ENCODE data around the gene ARHGAP15. TPM values are rescaled to one million over a fixed set of nuclear protein-coding genes. Genes with fewer than 3 reads are reported as not detected.

The ARHGAP15 gene
- polyA plus RNA-seq, 2 of the 4 experiments (the other 2 are of a cell fraction), result 0.34 TPM; not detected in 1

DNA sequence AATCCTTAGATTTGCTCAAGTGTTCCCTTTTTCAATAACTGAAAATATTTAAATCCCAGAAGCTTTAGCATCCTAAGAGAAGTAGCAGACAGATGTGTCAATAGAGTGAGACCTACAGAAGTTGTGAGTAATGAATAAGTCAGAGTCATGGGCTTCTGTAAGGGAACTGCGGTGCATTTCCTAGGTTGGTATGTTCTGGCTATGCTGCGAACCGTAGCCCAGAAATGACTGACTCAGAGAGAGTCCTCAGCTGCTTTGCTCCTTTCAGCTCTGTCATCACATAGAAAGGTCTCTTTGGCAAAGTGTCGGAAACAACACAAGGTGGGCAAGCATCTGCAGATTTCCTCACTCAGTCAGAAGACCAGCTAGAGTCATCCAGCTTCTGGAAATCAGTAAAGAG is 297.1 kb downstream of the ARHGAP15 start (continued):
- TF ChIP-seq, protein P1, sequence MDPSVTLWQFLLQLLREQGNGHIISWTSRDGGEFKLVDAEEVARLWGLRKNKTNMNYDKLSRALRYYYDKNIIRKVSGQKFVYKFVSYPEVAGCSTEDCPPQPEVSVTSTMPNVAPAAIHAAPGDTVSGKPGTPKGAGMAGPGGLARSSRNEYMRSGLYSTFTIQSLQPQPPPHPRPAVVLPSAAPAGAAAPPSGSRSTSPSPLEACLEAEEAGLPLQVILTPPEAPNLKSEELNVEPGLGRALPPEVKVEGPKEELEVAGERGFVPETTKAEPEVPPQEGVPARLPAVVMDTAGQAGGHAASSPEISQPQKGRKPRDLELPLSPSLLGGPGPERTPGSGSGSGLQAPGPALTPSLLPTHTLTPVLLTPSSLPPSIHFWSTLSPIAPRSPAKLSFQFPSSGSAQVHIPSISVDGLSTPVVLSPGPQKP (IDR thresholded peaks at IDR 0.05; ENCODE audit: low read depth, low read length), result no peak
- TF ChIP-seq JUN (IDR thresholded peaks at IDR 0.05), result no peak

GRCh38 chr2:143428700-143429099 is 299.5 kb downstream of the ARHGAP15 start:
- ATAC-seq, result no peak
- POLR2A ChIA-PET, result no interaction called here
- no peak overlapping the region for H3K4me2 ChIP-seq
- H3K4me3 ChIP-seq, result no peak overlapping the region
- CTCF ChIA-PET, result no interaction called here
- FAIRE-seq, result no peak
- TF ChIP-seq SREBF2 (IDR thresholded peaks at IDR 0.05), result no peak
- no peak for TF ChIP-seq HOXA7 (CRISPR knock-in tag; IDR thresholded peaks at IDR 0.05)
- no peak for TF ChIP-seq HOXB13 (CRISPR knock-in tag; IDR thresholded peaks at IDR 0.05; ENCODE audit: low read depth)
- no peak for TF ChIP-seq HEYL (CRISPR knock-in tag; IDR thresholded peaks at IDR 0.05)
- TF ChIP-seq HOXB5 (CRISPR knock-in tag; IDR thresholded peaks at IDR 0.05), result no peak
- TF ChIP-seq, protein P2, sequence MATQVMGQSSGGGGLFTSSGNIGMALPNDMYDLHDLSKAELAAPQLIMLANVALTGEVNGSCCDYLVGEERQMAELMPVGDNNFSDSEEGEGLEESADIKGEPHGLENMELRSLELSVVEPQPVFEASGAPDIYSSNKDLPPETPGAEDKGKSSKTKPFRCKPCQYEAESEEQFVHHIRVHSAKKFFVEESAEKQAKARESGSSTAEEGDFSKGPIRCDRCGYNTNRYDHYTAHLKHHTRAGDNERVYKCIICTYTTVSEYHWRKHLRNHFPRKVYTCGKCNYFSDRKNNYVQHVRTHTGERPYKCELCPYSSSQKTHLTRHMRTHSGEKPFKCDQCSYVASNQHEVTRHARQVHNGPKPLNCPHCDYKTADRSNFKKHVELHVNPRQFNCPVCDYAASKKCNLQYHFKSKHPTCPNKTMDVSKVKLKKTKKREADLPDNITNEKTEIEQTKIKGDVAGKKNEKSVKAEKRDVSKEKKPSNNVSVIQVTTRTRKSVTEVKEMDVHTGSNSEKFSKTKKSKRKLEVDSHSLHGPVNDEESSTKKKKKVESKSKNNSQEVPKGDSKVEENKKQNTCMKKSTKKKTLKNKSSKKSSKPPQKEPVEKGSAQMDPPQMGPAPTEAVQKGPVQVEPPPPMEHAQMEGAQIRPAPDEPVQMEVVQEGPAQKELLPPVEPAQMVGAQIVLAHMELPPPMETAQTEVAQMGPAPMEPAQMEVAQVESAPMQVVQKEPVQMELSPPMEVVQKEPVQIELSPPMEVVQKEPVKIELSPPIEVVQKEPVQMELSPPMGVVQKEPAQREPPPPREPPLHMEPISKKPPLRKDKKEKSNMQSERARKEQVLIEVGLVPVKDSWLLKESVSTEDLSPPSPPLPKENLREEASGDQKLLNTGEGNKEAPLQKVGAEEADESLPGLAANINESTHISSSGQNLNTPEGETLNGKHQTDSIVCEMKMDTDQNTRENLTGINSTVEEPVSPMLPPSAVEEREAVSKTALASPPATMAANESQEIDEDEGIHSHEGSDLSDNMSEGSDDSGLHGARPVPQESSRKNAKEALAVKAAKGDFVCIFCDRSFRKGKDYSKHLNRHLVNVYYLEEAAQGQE (IDR thresholded peaks at IDR 0.05), result no peak
- TF ChIP-seq, protein P1 (IDR thresholded peaks at IDR 0.05; ENCODE audit: low read depth, low read length), result no peak
- TF ChIP-seq EHMT2 (IDR thresholded peaks at IDR 0.05; ENCODE audit: low read depth), result no peak
- no peak for TF ChIP-seq ZNF302 (CRISPR knock-in tag; IDR thresholded peaks at IDR 0.05)
- no peaks in the 10 kb centered on the region for H3K4me1 ChIP-seq
- DNase-seq (ENCODE audit: low read depth in 1 of 2, low spot score in 1 of 2), result no peak
- H3K27ac ChIP-seq, result no peak overlapping the region
- no peaks in the 10 kb centered on the region for H3K9me3 ChIP-seq
- WGBS (ENCODE audit: missing lambda C conversion rate), result 10% methylated on average over 1 of the region's 1 CpG

GRCh38 chr2:143429932-143430679 is 300.9 kb downstream of the ARHGAP15 start:
- Histone ChIP-seq H3K9me3 (no peaks in the 10 kb centered on the region), H3K4me2 (no peak overlapping the region), H3K27ac (no peak overlapping the region), H3K4me3 (no peak overlapping the region), H3K4me1 (no peaks in the 10 kb centered on the region)
- 5% methylated on average over 1 of the region's 1 CpG for WGBS (ENCODE audit: missing lambda C conversion rate)
- TF ChIP-seq EP300 (IDR thresholded peaks at IDR 0.05), result no peak
- no peak for TF ChIP-seq ATOH8 (CRISPR knock-in tag; IDR thresholded peaks at IDR 0.05; ENCODE audit: low read depth)
- no peak for FAIRE-seq
- no peak for DNase-seq (ENCODE audit: low read depth in 1 of 2, low spot score in 1 of 2)
- ChIA-PET CTCF (no interaction called here), POLR2A (no interaction called here)
- ATAC-seq, result no peak

DNA sequence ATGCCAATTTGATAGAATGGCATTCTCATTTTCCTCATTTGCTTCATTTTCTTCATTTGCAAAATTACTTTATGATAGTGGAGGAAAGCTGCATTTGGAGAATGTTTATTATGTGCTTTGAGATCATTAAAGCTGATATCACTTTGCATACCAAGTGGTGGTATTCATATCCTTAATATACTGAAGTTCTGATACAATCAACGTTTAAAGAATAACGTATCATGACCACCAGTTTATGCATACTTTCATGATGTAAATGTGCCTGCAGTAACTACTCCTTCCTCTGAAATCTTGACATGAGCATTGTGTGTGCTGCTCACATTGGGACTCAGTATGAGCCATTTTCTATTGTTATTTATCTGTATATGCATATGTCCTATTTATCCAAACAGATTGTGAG is 302.1 kb downstream of the ARHGAP15 start:
- H3K4me1 ChIP-seq, result no peaks in the 10 kb centered on the region
- no peak overlapping the region for H3K27ac ChIP-seq
- no peak for FAIRE-seq
- ATAC-seq, result no peak
- no peaks in the 10 kb centered on the region for H3K9me3 ChIP-seq
- no peak for DNase-seq (ENCODE audit: low read depth in 1 of 2, low spot score in 1 of 2)
- H3K4me2 ChIP-seq, result no peak overlapping the region
- WGBS (ENCODE audit: missing lambda C conversion rate), result 16% methylated on average over 2 of the region's 2 CpGs
- ChIA-PET CTCF (no interaction called here), POLR2A (no interaction called here)
- no peak overlapping the region for H3K4me3 ChIP-seq
- TF ChIP-seq POLR2A (IDR thresholded peaks at IDR 0.05; ENCODE audit: low read length) (no peak), CTCF (IDR thresholded peaks at IDR 0.05) (no peak), BHLHE40 (IDR thresholded peaks at IDR 0.05; ENCODE audit: low read depth, low read length) (no peak), PHF8 (IDR thresholded peaks at IDR 0.05; ENCODE audit: borderline replicate concordance, low read depth) (no peak), POLR2AphosphoS2 (conservative IDR thresholded peaks at IDR 0.05; ENCODE audit: low read length) (no peak), NFE2L2 (conservative IDR thresholded peaks at IDR 0.05; ENCODE audit: low read length) (no peak), ZNF302 (CRISPR knock-in tag; IDR thresholded peaks at IDR 0.05) (no peak)
- TF ChIP-seq, protein P3, sequence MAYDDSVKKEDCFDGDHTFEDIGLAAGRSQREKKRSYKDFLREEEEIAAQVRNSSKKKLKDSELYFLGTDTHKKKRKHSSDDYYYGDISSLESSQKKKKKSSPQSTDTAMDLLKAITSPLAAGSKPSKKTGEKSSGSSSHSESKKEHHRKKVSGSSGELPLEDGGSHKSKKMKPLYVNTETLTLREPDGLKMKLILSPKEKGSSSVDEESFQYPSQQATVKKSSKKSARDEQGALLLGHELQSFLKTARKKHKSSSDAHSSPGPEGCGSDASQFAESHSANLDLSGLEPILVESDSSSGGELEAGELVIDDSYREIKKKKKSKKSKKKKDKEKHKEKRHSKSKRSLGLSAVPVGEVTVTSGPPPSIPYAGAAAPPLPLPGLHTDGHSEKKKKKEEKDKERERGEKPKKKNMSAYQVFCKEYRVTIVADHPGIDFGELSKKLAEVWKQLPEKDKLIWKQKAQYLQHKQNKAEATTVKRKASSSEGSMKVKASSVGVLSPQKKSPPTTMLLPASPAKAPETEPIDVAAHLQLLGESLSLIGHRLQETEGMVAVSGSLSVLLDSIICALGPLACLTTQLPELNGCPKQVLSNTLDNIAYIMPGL (CRISPR knock-in tag; IDR thresholded peaks at IDR 0.05; ENCODE audit: borderline replicate concordance), result no peak
- TF ChIP-seq, protein P4, sequence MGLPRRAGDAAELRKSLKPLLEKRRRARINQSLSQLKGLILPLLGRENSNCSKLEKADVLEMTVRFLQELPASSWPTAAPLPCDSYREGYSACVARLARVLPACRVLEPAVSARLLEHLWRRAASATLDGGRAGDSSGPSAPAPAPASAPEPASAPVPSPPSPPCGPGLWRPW (IDR thresholded peaks at IDR 0.05), result no peak

All from A549 (cell line).